HG02884 (cell line): ENCODE data around the gene KDM5B.
"Not testable (repeated sequence)": the region's sequence is repeated elsewhere in the genome, so short reads cannot be mapped to it uniquely, and the experiment has no call there.

Experiments used
- ATAC-seq: cut with Tn5 transposase; IDR thresholded peaks from one replicate; pipeline ENCODE4 v1.9.1; 2021; ENCODE audit warnings: mild to moderate bottlenecking, moderate library complexity; ENCODE audit not compliant: unreplicated experiment

KDM5B gene

DNA sequence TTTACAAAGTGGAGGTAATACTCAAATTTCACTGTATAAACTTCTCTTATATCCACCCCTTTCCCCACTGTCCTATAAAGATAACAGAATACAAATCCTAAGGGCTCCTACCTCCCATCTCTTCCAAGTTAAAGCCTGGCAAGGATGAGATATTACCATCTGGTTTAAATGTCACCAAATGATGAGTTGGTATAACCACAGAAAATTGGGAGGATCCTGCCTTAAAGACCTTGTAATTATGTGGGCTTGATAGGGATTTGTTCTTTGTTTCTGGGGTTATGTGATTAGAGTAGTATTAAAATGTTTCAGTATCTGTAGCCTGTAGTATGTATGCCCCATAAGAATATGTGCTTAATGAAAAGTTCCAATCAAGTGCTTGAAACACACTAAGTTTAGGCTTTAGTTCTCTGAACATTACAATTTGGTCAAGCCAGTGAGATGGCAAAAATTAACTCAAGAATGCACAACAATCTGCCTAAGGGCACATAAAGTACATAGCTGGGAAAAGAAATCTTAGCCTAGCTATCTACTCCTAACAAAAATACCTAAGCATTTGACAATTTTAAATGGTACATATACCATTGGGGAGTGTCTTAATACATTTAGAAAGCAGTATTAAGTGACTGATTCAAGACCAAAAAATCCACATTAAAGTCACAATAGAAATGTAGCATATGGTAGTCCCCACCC is 14.0 kb downstream of the KDM5B start:
- ATAC-seq, result no peak

DNA sequence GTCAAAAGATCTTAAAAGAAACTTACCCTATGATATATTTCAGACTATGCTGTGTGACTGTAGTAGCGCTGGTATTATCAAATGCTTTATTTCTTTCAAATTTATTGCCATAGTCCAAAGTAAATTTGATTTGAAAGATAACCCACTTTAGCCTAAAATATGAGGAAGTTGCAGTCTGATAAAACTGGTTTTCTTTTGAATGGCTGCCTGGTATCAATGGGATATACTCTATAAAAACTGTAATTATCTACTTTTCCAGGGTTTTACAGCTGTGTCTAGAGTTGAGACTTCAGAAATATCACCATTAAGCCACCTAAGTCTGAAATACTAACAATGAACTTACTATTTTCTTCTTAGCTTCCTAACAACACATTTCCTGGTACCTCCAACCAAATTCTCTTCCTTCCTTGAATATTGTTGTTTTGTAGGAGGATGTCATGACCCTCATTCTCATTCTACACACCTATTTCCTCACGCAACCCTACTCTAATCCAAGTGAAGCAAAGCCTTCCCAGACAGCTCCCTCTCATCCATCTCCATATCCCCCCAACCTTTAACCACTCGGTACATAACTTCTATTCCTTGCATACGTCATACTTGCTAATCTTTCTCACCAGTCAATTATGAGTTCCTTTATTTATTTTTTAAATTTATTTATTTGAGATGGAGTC is 17.0 kb downstream of the KDM5B start:
- ATAC-seq, result no peak

DNA sequence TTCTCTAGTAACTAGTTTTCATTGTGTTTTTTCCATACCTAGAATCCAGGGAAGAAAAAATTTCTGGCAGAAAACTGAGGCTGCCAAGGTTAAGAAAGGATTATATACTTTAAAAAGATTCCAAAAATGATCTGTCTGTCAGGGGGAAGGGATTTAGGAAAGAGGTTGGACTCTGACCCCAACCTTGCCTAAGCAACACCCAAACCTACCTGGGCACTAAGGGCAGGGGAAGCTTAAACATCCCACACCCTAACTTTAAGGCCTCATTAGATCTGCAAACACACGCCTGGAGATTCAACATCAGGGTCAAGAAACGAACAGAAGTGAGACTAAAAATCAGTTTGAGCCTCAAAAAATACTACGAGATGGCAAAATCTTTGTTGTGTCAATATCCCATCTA is 19.4 kb downstream of the KDM5B start:
- ATAC-seq, result no peak

DNA sequence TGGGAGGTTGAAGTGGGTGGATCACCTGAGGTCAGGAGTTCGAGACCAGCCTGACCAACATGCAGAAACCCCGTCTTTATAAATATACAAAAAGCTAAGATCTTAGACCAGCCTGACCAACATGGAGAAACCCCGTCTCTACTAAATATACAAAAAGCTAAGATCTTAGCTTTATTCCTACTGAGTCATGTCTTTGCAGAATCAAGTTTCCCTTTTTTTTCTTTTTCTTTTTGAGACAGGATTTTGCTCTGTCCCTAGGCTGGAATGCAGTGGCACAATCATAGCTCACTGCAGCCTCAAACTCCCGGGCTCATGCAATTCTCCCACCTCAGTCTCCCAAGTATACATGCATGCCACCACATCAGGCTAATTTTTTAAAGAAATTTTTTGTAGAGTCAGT is 21.4 kb downstream of the KDM5B start:
- no peak for ATAC-seq

DNA sequence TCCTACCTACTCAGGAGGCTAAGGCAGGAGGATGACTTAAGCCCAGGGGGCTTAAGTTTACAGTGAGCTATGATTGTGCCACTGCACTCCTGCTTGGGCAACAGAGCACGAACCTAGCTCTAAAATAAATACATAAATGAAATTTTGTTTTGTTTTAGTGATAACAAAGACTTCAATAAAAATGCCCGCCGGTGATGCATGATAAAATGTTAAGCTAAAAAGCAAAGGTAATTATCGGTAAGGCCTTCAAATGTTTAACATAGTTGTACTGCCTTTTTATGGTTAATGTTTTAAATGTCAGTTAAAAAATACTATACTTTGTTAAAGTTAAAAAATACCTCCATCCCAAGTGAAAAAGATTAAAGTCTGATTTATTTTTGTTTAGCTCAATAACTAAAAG is 27.0 kb downstream of the KDM5B start:
- no peak for ATAC-seq

DNA sequence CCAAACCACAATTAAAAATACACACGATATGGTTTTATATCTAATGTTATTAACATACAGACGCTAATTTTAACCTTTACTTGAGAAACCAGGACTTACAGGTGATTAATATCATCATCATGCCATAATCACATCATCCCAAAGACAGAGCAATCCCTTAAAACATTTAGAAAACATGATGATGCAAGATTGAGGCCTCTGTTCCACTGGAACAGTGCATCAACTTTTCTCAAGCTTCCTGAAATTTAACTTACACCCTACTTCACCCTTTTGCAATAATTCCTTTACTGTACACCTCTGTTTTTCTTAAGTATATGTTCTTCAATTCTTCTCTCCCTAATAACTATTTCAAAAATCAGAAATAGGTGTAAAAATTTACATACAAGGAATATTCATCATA is 38.1 kb downstream of the KDM5B start:
- ATAC-seq, result no peak

GRCh38 chr1:202765721-202766120 is 42.5 kb downstream of the KDM5B start:
- ATAC-seq, result no peak

DNA sequence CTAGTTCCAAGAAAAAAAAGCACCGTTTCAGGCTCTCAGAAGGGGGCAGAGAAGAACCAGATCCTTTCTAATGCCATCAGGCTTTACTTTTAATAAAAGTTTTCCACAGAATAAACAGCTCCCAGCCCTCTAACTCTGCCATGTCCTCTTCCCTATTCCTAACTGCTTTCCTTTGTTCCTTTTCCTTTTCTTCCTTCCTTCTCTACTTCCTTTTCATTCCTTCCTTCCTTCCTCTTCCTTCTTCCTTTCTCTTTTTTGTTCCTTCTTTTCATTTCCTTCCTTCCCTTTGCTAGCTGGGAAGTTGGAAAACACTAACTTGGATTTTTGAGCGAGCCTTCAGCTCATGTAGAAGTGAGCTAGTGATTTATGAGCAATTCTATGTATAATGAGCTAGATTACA is 46.2 kb downstream of the KDM5B start:
- ATAC-seq, result no peak

DNA sequence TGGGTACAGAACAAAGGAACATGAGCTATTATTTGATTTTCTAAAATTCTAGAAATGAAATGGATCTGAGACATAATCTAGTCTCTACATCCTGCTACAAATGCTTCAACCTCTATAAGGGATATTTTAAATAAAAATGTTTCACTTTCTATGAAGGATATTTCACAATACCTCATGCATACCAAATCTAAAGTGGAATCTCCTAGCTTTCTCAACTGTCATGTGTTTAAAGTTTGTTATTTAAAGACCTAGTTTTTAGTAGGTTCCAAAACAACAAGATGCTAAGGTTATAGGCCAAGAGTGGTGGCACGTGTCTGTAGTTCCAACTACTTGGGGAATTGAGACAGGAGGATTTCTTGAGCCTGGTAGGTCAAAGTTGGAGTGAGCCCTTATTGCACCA is 47.6 kb downstream of the KDM5B start:
- no peak for ATAC-seq

DNA sequence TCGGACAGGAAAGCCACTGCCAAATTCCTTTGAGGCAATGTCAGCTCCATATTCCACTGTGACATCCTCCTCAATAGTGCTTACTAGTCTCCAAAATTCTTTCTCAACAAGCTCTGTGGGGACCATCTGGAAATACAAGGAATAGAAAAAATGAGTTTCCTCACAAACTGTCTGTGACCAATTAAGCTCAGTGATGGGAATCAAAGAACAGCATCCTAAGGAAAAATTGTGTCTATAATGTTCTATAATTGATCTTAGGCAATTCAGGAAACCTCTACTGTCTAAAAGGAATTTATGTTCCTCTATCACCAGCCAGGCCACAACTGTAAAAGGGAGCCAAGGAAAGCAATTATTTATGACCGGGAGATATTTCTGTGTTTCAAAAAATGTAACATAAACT is 51.8 kb downstream of the KDM5B start:
- no peak for ATAC-seq

DNA sequence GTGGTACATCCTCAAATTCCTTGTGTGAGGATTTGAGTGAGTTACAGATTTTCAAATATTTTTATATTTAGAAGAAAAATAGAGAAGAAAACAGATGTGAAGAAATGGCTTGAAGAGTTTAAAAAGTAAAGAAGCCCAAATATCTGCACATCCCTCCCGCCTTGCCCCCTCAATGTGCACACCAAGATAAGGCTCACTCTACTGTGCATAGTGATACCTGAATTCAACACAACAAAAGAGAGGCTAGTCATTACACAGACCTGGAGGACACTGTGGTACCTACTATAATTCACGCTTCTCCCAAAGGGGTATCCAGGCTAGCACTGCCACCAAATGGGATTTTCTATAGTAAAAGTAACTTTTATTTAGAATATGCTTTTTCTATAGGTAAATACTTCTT is 53.9 kb downstream of the KDM5B start:
- no peak for ATAC-seq

DNA sequence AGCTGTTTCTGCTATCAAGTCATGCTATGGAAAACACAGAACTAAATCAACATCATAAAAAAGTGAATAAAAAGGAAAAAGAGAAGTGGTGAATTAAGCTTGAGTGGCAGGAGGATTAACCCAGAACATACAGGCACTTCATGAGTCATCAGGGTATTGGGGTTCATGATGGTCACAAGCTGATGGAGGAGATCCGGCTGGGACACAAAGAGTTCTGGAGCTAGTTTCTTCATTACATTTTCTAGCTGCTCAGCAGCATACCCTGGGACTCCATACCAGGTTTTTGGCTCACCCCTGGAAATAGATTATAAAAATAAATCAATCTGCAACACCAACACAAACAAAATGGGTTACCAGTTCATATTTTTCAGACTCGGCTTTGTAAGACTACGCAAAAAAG is 55.4 kb downstream of the KDM5B start:
- ATAC-seq, result no peak

GRCh38 chr1:202750761-202751160 is 57.5 kb downstream of the KDM5B start:
- ATAC-seq, result no peak

DNA sequence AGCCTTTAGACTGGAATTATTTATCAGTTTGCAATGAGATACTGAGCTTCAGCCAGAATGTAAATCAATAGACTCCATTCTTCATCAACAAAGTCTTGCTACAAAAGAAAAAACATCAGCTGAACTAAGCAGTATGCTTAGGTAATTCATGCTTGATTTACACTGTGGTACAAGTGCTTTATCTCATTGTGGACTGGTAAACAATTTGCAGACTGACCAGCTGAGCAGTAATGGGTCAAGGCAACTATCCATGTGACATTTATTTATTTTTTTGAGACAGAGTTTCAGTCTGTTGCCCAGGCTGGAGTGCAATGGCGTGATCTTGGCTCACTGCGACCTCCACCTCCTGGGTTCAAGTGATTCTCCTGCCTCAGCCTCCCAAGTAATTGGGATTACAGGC is 58.2 kb downstream of the KDM5B start:
- ATAC-seq, result no peak

DNA sequence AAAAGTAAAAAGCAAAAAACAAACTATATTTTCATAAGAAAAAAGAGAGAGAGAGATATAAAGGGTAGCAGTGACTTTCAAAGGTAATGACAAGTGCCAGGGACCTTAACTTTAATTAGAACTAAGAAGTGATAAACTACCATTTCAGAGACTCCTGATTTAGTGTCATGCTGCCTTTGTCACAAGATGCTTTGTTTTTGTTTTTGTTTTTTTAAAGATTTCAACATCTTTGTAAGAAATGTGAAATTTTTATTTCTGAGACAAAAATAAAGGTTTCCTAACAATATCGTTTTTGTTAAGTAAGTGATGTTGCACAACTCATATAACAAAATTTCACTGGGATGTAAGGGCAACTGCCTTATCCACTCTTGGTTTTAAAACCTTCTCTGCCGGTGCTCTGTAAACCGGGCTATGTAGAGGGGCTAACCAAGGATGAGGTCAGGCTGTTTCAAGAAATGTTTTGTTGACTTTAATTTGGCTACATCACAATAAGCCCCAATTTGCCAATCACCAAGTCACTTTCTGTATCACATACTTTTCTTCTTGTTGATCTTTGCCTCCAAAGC is 62.8 kb downstream of the KDM5B start:
- no peak for ATAC-seq

- ATAC-seq, result not testable (repeated sequence)
Observed at GRCh38 chr1:202744770-202745169, 63.5 kb downstream of the KDM5B start.

- no peak for ATAC-seq
Observed at GRCh38 chr1:202742496-202742895, 65.7 kb downstream of the KDM5B start.

DNA sequence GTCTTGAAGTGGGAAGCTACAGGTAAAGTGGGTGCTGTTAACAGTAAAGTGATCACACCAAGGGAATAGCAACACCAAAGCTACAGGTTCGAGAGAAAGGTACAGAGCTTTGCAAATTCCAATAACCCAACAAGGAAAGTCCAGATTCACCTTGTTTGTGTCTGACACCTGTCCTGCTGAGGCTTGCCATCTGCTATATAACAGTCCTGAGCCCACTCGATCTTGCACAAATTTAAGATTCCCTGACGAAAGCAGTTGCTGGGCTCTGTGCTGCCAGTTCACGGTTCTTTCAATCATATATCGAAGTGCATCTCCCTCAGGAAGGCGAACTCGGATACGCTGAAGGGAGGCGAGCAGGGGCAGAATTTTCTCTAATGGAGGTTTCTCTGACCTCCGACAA is 75.0 kb downstream of the KDM5B start:
- ATAC-seq, result no peak

DNA sequence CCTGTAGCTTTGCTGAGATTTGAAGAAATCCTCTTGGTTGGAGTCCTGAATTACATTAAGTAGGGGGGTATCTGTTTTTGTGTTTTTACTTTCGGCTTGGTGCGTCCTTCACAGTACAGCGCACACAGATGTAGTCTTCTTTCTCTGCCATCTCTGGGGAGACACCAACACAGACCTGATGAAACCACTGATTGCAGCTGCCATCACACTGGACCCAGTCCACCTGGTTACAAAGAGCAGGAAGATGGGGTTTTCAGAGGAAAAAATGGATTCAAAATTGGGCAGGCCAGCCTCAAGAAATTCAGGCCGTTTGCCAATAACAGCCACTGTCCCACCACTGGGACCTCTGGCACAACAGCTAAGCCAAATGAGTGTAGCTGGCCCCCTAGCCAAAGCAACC is 79.3 kb downstream of the KDM5B start:
- no peak for ATAC-seq

DNA sequence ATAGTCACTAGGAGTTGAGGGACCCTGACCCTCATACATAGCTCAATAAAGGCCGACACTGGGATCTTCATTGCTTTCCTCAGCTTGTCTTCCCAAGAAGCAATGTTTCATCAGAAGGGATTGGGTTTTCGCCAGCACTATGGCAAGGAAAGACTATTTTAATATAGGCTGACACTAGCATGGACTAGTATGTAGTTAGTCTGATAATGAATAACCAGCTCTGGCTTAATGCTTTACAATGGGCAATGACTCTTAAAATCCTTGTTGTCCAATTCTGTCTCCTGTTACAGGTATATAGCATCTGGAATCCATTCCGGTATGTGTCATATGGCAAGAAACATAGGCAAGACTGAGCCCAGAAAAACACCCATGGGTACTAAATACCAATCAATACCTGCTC is 82.7 kb downstream of the KDM5B start:
- no peak for ATAC-seq

GRCh38 chr1:202723708-202724107 is 84.5 kb downstream of the KDM5B start:
- ATAC-seq, result no peak

DNA sequence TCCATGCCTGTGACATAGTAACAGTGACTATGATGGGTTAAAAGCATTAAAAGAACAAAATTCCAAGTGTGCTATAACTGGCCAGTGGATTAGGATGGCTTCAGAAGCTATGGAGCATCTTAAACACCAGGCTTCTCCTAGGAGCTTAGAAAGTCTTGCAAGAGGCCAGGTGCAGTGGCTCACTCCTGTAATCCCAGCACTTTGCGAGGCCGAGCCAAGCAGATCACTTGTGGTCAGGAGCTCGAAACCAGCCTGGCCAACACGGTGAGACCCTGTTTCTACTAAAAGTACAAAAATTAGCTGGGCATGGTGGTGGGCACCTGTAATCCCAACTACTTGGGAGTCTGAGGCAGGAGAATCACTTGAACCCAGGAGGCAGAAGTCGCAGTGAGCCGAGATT is 85.2 kb downstream of the KDM5B start:
- not testable (repeated sequence) for ATAC-seq

DNA sequence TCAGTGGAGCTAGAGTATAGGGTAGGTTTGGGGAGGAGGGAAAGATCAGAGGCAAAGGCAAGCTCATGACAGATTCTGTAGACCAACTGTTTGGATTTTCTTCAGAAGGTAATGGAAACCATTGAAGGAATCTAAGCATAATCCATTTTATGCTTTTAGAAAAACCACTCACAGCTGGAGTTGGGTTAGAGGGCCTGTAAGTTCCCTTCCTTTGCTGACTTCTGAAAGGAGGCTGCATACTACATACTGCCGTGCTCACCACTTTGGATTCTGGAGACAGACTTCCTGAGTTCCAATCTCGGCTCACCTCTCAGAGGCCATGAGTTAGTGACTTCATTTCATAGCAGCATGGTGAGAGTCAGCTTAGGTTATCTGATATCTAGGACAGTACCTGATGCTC is 91.6 kb downstream of the KDM5B start:
- no peak for ATAC-seq
